Erythroblast (primary cell): ENCODE measurements around the gene CCDC175.
A peak's percentile ranks its signal among the peaks of the same experiment; 100 is the strongest.

Experiments used
- DNase-seq, 2 experiments: peaks; one replicate each; lab custom pipeline; 2025; lab: John Stamatoyannopoulos, UW
- GATA1 ChIP-seq: IDR thresholded peaks from 2 replicates; pipeline ENCODE4 v1.6.1; 2011; ENCODE audit warnings: low read depth, mild to moderate bottlenecking, control low read depth, low read length, moderate library complexity
- POLR2A ChIP-seq: IDR thresholded peaks from 2 replicates; pipeline ENCODE4 v1.6.1; 2011; ENCODE audit warnings: mild to moderate bottlenecking, low read length

CCDC175 gene

DNA sequence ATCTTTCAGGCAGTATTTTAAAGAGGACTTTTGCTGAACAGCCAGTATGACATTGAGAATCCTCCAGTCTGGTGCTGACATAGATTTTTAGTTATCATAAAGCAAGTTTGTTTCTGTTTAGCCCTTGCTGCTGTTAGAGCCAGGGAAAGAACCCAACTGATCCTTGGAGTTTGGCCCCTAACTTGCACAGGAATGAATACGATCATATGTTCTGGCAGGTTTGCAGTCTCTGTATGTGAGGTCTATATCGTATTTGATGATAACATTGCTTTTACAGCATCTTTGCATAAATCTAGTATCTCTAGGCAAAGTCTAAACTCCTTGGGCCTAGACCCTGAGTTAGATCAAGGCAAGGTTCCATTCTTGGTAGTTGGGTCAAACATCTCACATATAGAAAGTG, 4.3 kb upstream of the CCDC175 start:
- TF ChIP-seq POLR2A (no peak), GATA1 (no peak)
- no peak for DNase-seq

DNA sequence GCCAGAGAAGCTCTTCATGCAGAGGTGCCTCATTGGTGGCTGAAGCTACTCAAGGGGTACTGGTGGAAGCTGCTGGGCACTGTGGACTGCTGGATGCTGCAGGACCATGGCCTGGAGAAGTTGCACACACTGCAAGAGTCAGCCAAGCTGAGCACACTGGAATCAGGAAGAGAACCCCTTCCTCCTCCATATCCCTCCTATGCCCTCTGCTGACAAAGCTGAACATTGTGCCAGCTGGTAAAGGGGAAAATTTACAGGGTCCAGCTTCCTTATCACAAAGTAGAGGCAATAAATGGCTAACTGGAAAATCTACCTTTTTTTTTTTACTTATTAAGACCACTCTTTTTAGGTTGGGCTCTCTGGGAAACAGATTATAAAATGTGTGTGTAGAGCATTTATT, 6.5 kb downstream of the CCDC175 start:
- DNase-seq: no peak
- TF ChIP-seq POLR2A (no peak), GATA1 (no peak)

- no peak for DNase-seq
- no peak for TF ChIP-seq GATA1
- TF ChIP-seq POLR2A: no peak
These were observed 9.9 kb downstream of the CCDC175 start for GRCh38 chr14:59566725-59567124.

DNA sequence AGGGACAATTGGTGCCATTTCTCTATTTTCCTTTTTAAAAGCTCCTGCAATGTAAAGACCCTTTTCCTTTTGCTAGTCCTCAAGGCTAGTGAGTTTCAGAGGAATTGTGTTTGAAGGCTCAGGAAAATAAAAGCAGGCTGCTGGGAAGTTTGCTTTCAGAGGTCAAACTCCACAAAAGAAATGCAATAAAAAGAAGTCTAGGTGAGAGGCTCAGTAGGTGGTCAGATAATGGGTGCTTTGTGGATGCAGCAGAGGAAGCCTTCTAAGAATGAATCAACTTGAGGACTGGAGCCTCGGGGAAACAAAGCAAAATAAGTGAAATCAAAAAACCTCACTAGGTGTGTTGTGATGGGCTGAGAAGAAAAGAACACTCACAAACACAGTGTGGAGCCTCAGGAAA, 10.3 kb downstream of the CCDC175 start:
- no peak for DNase-seq
- TF ChIP-seq GATA1: no peak
- no peak for TF ChIP-seq POLR2A

DNA sequence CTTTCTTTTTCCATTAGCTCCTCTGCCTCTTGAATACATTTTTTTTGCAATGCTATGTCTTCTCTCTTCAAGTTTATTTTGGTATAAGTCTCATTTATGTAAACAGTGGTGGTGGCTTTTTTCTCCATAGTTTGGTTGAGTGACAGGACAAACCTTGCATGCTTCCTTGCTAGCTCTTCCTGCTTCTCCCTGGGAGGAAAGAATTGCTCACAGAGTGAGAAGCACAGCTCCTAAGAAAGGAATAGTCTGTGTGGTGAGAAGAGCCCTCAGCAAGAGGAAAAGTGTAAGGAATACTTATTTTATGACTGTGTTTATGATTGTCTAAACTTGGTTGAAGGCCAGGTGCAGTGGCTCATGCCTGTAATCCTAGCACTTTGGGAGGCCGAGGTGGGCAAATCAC, 11.5 kb downstream of the CCDC175 start:
- TF ChIP-seq GATA1: no peak
- no peak for TF ChIP-seq POLR2A
- no peak for DNase-seq

GRCh38 chr14:59564366-59564765, 12.2 kb downstream of the CCDC175 start:
- TF ChIP-seq POLR2A: no peak
- TF ChIP-seq GATA1: no peak
- peak in 1 of 2 experiments; percentile 40 for DNase-seq

- no peak for DNase-seq
- TF ChIP-seq POLR2A (no peak), GATA1 (no peak)
These were observed 29.3 kb downstream of the CCDC175 start for GRCh38 chr14:59547310-59547709.

DNA sequence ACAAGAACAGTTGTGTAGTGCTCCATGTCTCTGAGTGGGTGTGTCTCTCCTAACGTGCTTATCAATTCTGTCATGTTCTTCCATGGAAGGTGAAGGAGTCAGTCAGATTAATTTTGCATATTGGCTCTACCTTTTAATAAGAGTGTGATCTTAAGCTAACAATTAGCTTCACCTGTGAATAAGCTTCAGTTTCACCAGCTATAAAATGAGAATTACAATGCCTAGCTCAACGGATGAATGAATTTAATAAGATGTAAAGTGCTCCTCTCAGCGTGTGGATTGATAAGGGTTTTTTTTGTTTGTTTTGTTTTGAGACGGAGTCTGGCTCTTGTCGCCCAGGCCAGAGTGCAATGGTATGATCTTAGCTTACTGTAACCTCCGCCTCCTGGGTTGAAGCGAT, 32.7 kb downstream of the CCDC175 start:
- no peak for DNase-seq
- TF ChIP-seq GATA1 (no peak), POLR2A (no peak)

GRCh38 chr14:59541731-59542130, 34.9 kb downstream of the CCDC175 start:
- no peak for DNase-seq
- no peak for TF ChIP-seq POLR2A
- TF ChIP-seq GATA1: no peak

GRCh38 chr14:59540852-59541251, 35.8 kb downstream of the CCDC175 start:
- TF ChIP-seq GATA1 (no peak), POLR2A (no peak)
- DNase-seq: no peak

DNA sequence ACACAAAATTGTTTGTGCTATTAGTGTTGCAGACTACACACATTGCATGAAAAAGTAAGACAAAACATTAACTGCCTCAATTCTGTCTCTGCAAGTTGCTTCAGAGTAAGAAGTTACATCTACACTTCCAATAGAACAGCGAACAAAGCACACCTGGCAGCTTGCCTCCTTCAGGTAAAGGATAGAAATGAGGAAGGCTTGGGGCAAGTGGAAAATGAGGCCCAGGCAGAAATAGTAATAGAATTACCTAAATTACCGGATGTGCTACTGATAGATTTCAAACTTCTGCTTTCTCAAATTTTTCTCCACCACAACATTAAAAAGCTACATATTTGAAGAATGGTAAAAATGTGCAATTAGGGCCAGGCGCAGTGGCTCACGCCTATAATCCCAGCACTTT, 37.7 kb downstream of the CCDC175 start:
- TF ChIP-seq GATA1 (no peak), POLR2A (no peak)
- no peak for DNase-seq

GRCh38 chr14:59537476-59537875, 39.1 kb downstream of the CCDC175 start:
- no peak for DNase-seq
- TF ChIP-seq POLR2A (no peak), GATA1 (no peak)

GRCh38 chr14:59534361-59534987, 42.1 kb downstream of the CCDC175 start:
- no peak for DNase-seq
- TF ChIP-seq GATA1 (no peak), POLR2A (no peak)

DNA sequence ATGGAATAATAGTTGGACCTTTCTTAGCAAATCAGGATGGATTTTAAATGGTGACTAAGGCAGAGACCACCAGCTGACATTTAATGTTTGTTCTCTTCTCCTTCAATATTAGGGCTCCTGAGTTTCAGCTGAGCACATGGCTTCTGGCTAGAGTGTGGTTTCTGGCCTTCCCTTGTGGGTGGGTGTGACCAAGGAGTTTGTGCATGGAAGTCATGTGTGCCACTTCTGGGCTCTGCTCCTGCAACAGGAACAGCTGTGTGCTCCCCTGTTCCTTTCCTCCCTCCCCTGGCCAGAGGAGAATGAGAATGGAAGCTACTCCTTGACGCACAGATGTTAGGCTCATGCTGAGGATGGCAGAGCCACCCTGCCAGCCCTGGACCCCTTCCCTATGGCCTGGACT, 44.2 kb downstream of the CCDC175 start:
- no peak for DNase-seq
- TF ChIP-seq POLR2A: no peak
- TF ChIP-seq GATA1: no peak

DNA sequence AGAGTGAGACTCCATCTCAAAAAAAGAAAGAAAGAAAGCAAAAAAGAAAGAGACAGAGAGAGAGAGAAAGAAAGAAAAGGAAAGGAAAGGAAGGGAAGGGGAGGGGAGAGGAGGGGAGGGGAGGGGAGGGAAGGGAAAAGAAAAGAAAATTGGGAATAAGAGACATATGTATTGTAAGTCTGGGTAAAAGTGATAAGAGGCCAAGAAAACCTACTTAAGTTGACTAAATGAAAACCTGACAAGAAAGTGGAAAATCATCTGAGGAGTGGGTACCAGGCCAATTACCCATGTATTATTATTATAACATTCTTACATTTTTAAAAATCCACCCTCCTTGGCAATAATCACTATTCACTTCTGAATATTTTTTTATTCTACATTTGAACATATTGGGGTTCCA, 46.3 kb downstream of the CCDC175 start:
- TF ChIP-seq POLR2A: no peak
- no peak for DNase-seq

DNA sequence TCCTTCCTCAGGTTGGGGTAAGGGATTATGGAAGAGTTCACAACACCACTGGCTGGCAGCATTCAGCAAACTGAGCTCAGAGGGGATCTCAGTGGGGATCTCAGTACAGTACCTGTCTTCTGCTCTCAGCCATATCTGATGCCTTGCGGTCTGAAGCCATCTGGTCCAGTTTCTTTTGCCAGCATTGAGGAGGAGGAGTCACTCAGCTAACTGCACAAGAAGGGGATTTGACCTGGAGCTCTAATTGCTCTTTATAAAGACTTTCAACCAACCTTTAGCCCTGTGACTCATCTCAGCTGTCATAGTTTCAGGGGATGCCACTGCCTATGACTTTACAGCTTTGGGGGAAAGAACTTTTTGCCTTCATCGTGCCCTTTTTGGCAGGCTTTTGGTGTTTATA, 47.4 kb downstream of the CCDC175 start:
- TF ChIP-seq POLR2A: no peak
- TF ChIP-seq GATA1: no peak
- no peak for DNase-seq

DNA sequence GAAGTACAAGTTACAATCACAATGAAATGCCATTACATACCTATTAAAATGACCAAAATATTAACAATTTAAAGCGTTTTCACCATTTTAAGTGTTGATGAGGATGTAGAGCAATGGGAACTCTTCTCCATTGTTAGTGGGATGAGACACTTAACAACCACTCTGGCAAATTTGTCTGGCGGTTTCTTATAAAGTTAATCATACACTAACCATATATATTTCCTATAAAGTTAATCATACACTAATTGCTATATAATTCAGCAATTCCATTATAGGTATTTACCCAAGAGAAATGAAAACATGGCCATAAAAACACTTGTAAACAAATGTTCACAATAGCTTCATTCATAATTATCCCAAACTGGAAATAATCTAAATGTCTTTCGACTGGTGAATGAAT, 56.4 kb downstream of the CCDC175 start:
- DNase-seq: no peak
- TF ChIP-seq GATA1 (no peak), POLR2A (no peak)
